Osteoblast (primary cell): Measurements from ENCODE around the gene ITGB2. TPM values are rescaled to one million over a fixed set of nuclear protein-coding genes. Genes with fewer than 3 reads are reported as not detected.

Experiments used
- DNase-seq: peaks from one replicate; pipeline ENCODE4 v3.0.0; 2011; ENCODE audit warnings: low spot score, mixed read lengths; ENCODE audit not compliant: insufficient read length; ENCODE audit errors: missing footprints
- H2AFZ ChIP-seq: 2 replicates; pipeline ENCODE4 v1.6.0; 2011; ENCODE audit warnings: mild to moderate bottlenecking, low read length
- H3K27ac ChIP-seq: 2 replicates; pipeline ENCODE4 v1.5.1; 2011; ENCODE audit warnings: mild to moderate bottlenecking, low read depth, low read length, moderate library complexity
- H3K27me3 ChIP-seq: 2 replicates; pipeline ENCODE4 v1.6.0; 2012; ENCODE audit warnings: mild to moderate bottlenecking, control low read depth, inconsistent platforms, low read length, moderate library complexity; ENCODE audit not compliant: insufficient read depth
- H3K36me3 ChIP-seq: 2 replicates; pipeline ENCODE4 v1.5.1; 2011; ENCODE audit warnings: mild to moderate bottlenecking, low read length, control low read depth, moderate library complexity; ENCODE audit not compliant: insufficient read depth
- H3K4me1 ChIP-seq: 2 replicates; pipeline ENCODE4 v1.5.1; 2011; ENCODE audit warnings: mild to moderate bottlenecking, low read length, control low read depth, moderate library complexity; ENCODE audit not compliant: insufficient read depth
- H3K4me2 ChIP-seq: 2 replicates; pipeline ENCODE4 v1.6.0; 2011; ENCODE audit warnings: mild to moderate bottlenecking, low read length; ENCODE audit not compliant: insufficient read depth
- H3K4me3 ChIP-seq: fragments of 200-600 bp; sonication (generic); 3 replicates; pipeline ENCODE4 v1.5.1; 2012; ENCODE audit warnings: mild to moderate bottlenecking, low read length, inconsistent platforms; ENCODE audit not compliant: insufficient read depth
- H3K79me2 ChIP-seq: 2 replicates; pipeline ENCODE4 v1.6.0; 2012; ENCODE audit warnings: mild to moderate bottlenecking, low read length, control low read depth, inconsistent platforms; ENCODE audit not compliant: insufficient read depth
- H3K9me3 ChIP-seq: 2 replicates; pipeline ENCODE4 v1.5.1; 2011; ENCODE audit warnings: low read depth, low read length, control low read depth
- H4K20me1 ChIP-seq: 2 replicates; pipeline ENCODE4 v1.6.0; 2012; ENCODE audit warnings: mild to moderate bottlenecking, low read length, control low read depth; ENCODE audit not compliant: insufficient read depth
- total RNA-seq: library from RNA; depleted of rRNA; stranded (reverse); fragments of >200 nt; gene quantifications from 2 replicates; pipeline ENCODE4 v1.2.3, GENCODE V29; 2012
- TF ChIP-seq, protein P1 (sequence below): IDR thresholded peaks from 2 replicates; pipeline ENCODE4 v1.5.1; 2011; ENCODE audit warnings: mild to moderate bottlenecking, low read depth, low read length, moderate library complexity; ENCODE audit errors: extremely low read depth

The ITGB2 gene
- total RNA-seq, 1 donor: 15.2 TPM

GRCh38 chr21:44967082-44968047, 46.7 kb upstream of the ITGB2 start:
- Histone ChIP-seq H3K79me2 (peaks cover 24% of the 10 kb centered on the region), H3K4me3 (no peak overlapping the region), H3K36me3 (peaks cover 17% of the 10 kb centered on the region), H3K27me3 (no peaks in the 10 kb centered on the region), H3K4me2 (no peak overlapping the region), H3K9me3 (no peaks in the 10 kb centered on the region), H2AFZ (no peak overlapping the region), H3K4me1 (peaks cover 35% of the 10 kb centered on the region), H3K27ac (no peak overlapping the region), H4K20me1 (peaks cover 11% of the 10 kb centered on the region)
- TF ChIP-seq, protein P1, sequence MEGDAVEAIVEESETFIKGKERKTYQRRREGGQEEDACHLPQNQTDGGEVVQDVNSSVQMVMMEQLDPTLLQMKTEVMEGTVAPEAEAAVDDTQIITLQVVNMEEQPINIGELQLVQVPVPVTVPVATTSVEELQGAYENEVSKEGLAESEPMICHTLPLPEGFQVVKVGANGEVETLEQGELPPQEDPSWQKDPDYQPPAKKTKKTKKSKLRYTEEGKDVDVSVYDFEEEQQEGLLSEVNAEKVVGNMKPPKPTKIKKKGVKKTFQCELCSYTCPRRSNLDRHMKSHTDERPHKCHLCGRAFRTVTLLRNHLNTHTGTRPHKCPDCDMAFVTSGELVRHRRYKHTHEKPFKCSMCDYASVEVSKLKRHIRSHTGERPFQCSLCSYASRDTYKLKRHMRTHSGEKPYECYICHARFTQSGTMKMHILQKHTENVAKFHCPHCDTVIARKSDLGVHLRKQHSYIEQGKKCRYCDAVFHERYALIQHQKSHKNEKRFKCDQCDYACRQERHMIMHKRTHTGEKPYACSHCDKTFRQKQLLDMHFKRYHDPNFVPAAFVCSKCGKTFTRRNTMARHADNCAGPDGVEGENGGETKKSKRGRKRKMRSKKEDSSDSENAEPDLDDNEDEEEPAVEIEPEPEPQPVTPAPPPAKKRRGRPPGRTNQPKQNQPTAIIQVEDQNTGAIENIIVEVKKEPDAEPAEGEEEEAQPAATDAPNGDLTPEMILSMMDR: no peak
- no peak for DNase-seq

DNA sequence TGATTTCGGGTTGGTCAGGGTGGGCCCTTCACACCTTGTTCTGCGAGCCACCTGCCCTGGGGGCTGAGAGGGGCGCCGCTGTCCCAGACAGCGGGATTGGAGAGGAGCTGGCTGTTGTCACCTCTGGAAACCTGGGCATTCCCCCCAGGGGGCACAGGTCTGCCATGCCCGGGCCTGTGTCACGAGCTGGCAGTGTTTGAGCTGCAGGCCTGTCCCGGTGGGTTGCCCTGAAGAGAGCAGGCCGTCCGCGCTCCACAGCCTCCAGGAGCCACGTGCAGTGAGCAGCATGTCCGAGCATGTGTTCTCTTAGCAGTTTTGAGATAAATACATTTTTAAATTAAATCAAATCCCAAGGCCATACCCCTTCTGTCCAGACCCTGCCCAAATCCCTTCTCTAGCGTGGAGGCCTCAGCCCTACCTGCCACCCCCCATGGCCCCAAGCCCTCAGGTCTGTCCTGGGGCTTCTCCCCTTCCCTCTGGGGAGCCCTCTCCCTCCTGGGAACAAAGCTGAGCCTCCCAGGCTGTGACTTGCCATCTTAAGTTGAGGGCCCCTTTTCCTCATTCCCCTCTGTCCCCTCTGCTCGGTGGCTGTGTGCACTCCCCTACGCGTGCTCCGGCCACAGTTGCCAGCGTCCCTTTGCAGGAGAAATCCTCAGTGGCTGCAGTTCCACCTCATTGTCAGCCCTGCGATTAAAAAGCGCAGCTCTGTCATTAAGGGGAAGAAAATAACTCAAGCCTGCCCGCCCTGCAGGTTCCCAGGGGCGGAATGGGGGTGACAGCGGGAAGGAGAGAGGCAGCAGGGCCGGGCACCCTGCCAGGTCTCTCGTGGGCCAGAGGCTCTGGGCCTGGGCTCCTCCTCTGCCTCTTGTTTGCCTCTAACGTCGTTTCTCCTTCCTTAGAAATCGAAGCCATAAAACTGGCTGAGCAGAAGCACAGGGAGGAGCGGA, 45.7 kb upstream of the ITGB2 start:
- no peak overlapping the region for H3K4me3 ChIP-seq
- TF ChIP-seq, protein P1: no peak
- H3K36me3 ChIP-seq: peaks cover 19% of the 10 kb centered on the region
- H3K79me2 ChIP-seq: peaks cover 24% of the 10 kb centered on the region
- H4K20me1 ChIP-seq: peaks cover 14% of the 10 kb centered on the region
- H3K4me1 ChIP-seq: peaks cover 45% of the 10 kb centered on the region
- H3K27ac ChIP-seq: peak overlapping the region; percentile 53
- no peak overlapping the region for H2AFZ ChIP-seq
- H3K4me2 ChIP-seq: no peak overlapping the region
- H3K9me3 ChIP-seq: no peaks in the 10 kb centered on the region
- no peaks in the 10 kb centered on the region for H3K27me3 ChIP-seq
- no peak for DNase-seq

GRCh38 chr21:44965251-44966022, 44.7 kb upstream of the ITGB2 start:
- H3K79me2 ChIP-seq: peaks cover 26% of the 10 kb centered on the region
- H2AFZ ChIP-seq: no peak overlapping the region
- H3K9me3 ChIP-seq: no peaks in the 10 kb centered on the region
- H3K4me1 ChIP-seq: peaks cover 45% of the 10 kb centered on the region
- peaks cover 14% of the 10 kb centered on the region for H4K20me1 ChIP-seq
- peaks cover 27% of the 10 kb centered on the region for H3K36me3 ChIP-seq
- H3K27me3 ChIP-seq: no peaks in the 10 kb centered on the region
- DNase-seq: peak; percentile 94
- H3K4me3 ChIP-seq: peak overlapping the region; percentile 1
- H3K27ac ChIP-seq: peak overlapping the region; percentile 73
- H3K4me2 ChIP-seq: peak overlapping the region; percentile 62
- TF ChIP-seq, protein P1: no peak
